Measurements from ENCODE around the gene SEPTIN6. TPM values are rescaled to one million over a fixed set of nuclear protein-coding genes. Genes with fewer than 3 reads are reported as not detected.
A peak's percentile ranks its signal among the peaks of the same experiment; 100 is the strongest.
"Not testable (repeated sequence)": the region's sequence is repeated elsewhere in the genome, so short reads cannot be mapped to it uniquely, and the experiment has no call there.

Gene SEPTIN6
- total and polyA plus RNA-seq, 2 donors (not counting 3 experiments of a cell fraction or from before 2014, with no cell fraction given) = 23.1 to 31.8 TPM

GRCh38 chrX:119684916-119685224 lies 8.1 kb downstream of the SEPTIN6 start:
- DNase-seq (ENCODE audit: low read depth, low spot score) = no peak
- CTCF ChIA-PET = interaction anchor here (0.7 to 2.6 kb wide), 4 partner anchors 9 to 75 kb away, joined by 3 to 8 read pairs (median 4); no protein-coding TSS in a partner anchor
- intact Hi-C loops (cut with micrococcal nuclease) (no loop called here), dilution Hi-C loops (cut with MboI; ENCODE audit: extremely low pct_ligation_motif_present, low sequenced_read_pairs) (no loop called here)
- Histone ChIP-seq H3K9ac (replicated peaks; ENCODE audit: extremely low read depth, insufficient read depth, low read length) (no peak overlapping the region), H3K27ac (ENCODE audit: insufficient read depth, low read depth, low read length) (peak overlapping the region; percentile 78), H3K4me2 (ENCODE audit: insufficient read depth, low read length) (peak overlapping the region; percentile 3), H4K20me1 (replicated peaks; ENCODE audit: control insufficient read depth, extremely low read depth, insufficient read depth, low read length) (no peaks in the 10 kb centered on the region), H3K36me3 (ENCODE audit: control insufficient read depth in 2 of 2, extremely low read depth in 1 of 2, insufficient read depth in 2 of 2, low read length in 2 of 2) (no peaks in the 10 kb centered on the region), H2AFZ (ENCODE audit: low read depth, low read length) (no peak overlapping the region), H3K79me2 (ENCODE audit: control insufficient read depth, insufficient read depth, low read length) (peaks cover 15% of the 10 kb centered on the region), H3K9me3 (replicated peaks; ENCODE audit: control insufficient read depth, insufficient read depth, low read length) (no peaks in the 10 kb centered on the region), H3K27me3 (ENCODE audit: control insufficient read depth in 2 of 2, insufficient read depth in 2 of 2, low read length in 2 of 2) (no peaks in the 10 kb centered on the region), H3K9me1 (replicated peaks; ENCODE audit: control insufficient read depth, extremely low read depth, insufficient read depth, low read length) (no peaks in the 10 kb centered on the region), H3K4me3 (replicated peaks in 1 of 3; ENCODE audit: insufficient read depth in 1 of 3, low read depth in 1 of 3, low read length in 3 of 3) (no peak overlapping the region), H3K4me1 (ENCODE audit: control insufficient read depth, extremely low read depth, insufficient read depth, low read length) (peaks cover 28% of the 10 kb centered on the region)
- no peak for FAIRE-seq
- TSS peak; percentile 79 for BruUV-seq (replicated peaks)
- TF ChIP-seq EZH2 (IDR thresholded peaks at IDR 0.05; ENCODE audit: borderline replicate concordance, low read depth, low read length, severe bottlenecking) (no peak), FOS (IDR thresholded peaks at IDR 0.05; ENCODE audit: borderline replicate concordance, insufficient read depth, low read length) (no peak), POLR2AphosphoS5 (IDR thresholded peaks at IDR 0.05; ENCODE audit: insufficient read depth, low read depth, low read length) (no peak), JUN (IDR thresholded peaks at IDR 0.05; ENCODE audit: borderline replicate concordance, insufficient read depth, insufficient read length, low read depth) (no peak), POLR2A (IDR thresholded peaks at IDR 0.05; ENCODE audit: low read depth, low read length) (no peak), MYC (IDR thresholded peaks at IDR 0.05; ENCODE audit: low read depth, low read length) (no peak), CTCF (IDR thresholded peaks at IDR 0.05; ENCODE audit: extremely low read depth in 1 of 2, insufficient read depth in 1 of 2, low read depth in 1 of 2, low read length in 2 of 2) (no peak), GATA2 (IDR thresholded peaks at IDR 0.05; ENCODE audit: insufficient read depth, insufficient read length, low read depth, low read length) (no peak), MAX (IDR thresholded peaks at IDR 0.05; ENCODE audit: insufficient read depth, insufficient read length) (no peak)
- POLR2A ChIA-PET = no interaction called here

- H3K4me1 ChIP-seq (ENCODE audit: control insufficient read depth, extremely low read depth, insufficient read depth, low read length) = peaks cover 28% of the 10 kb centered on the region
- intact Hi-C loops (cut with micrococcal nuclease); DNase-seq (ENCODE audit: low read depth, low spot score); H3K27ac ChIP-seq (ENCODE audit: insufficient read depth, low read depth, low read length); H3K36me3 ChIP-seq (ENCODE audit: control insufficient read depth in 2 of 2, extremely low read depth in 1 of 2, insufficient read depth in 2 of 2, low read length in 2 of 2); POLR2A ChIA-PET; H3K4me2 ChIP-seq (ENCODE audit: insufficient read depth, low read length); H3K9me1 ChIP-seq (replicated peaks; ENCODE audit: control insufficient read depth, extremely low read depth, insufficient read depth, low read length); H3K4me3 ChIP-seq (replicated peaks in 1 of 3; ENCODE audit: insufficient read depth in 1 of 3, low read depth in 1 of 3, low read length in 3 of 3); H3K9me3 ChIP-seq (replicated peaks; ENCODE audit: control insufficient read depth, insufficient read depth, low read length); H2AFZ ChIP-seq (ENCODE audit: low read depth, low read length); H3K9ac ChIP-seq (replicated peaks; ENCODE audit: extremely low read depth, insufficient read depth, low read length); BruUV-seq (replicated peaks); H3K27me3 ChIP-seq (ENCODE audit: control insufficient read depth in 2 of 2, insufficient read depth in 2 of 2, low read length in 2 of 2); dilution Hi-C loops (cut with MboI; ENCODE audit: extremely low pct_ligation_motif_present, low sequenced_read_pairs); H4K20me1 ChIP-seq (replicated peaks; ENCODE audit: control insufficient read depth, extremely low read depth, insufficient read depth, low read length): not testable (repeated sequence)
- FAIRE-seq = peak; percentile 31
- CTCF ChIA-PET = interaction anchor here (0.7 to 2.6 kb wide), 4 partner anchors 9 to 74 kb away, joined by 3 to 8 read pairs (median 4); partner anchors contain the start of gene SEPTIN6
- peaks cover 15% of the 10 kb centered on the region for H3K79me2 ChIP-seq (ENCODE audit: control insufficient read depth, insufficient read depth, low read length)
These were observed 8.7 kb downstream of the SEPTIN6 start for GRCh38 chrX:119684312-119684711.

All from endothelial cell of umbilical vein (primary cell).